GM21447 (cell line): ENCODE data around the gene ZNF423.

Experiments used
- ATAC-seq: cut with Tn5 transposase; IDR thresholded peaks from one replicate; pipeline ENCODE4 v1.9.1; 2021; ENCODE audit not compliant: unreplicated experiment

ZNF423 gene

GRCh38 chr16:49542946-49543630 is 312.8 kb downstream of the ZNF423 start:
- ATAC-seq, result no peak

- no peak for ATAC-seq
These were observed 313.5 kb downstream of the ZNF423 start for GRCh38 chr16:49542391-49542891.

GRCh38 chr16:49540836-49541235 is 315.1 kb downstream of the ZNF423 start:
- ATAC-seq, result no peak

GRCh38 chr16:49539758-49540157 is 316.2 kb downstream of the ZNF423 start:
- ATAC-seq, result no peak

GRCh38 chr16:49537924-49538459 is 317.9 kb downstream of the ZNF423 start:
- ATAC-seq, result no peak

- ATAC-seq, result no peak
These were observed 320.9 kb downstream of the ZNF423 start for GRCh38 chr16:49534901-49535610.

- no peak for ATAC-seq
These were observed 322.5 kb downstream of the ZNF423 start for GRCh38 chr16:49533422-49533821.

GRCh38 chr16:49532873-49533272 is 323.0 kb downstream of the ZNF423 start:
- ATAC-seq, result no peak

GRCh38 chr16:49531931-49532840 is 323.7 kb downstream of the ZNF423 start:
- no peak for ATAC-seq

GRCh38 chr16:49531425-49531824 is 324.5 kb downstream of the ZNF423 start:
- no peak for ATAC-seq

GRCh38 chr16:49530427-49530970 is 325.4 kb downstream of the ZNF423 start:
- no peak for ATAC-seq

- peak; percentile 74 for ATAC-seq
These were observed 326.4 kb downstream of the ZNF423 start for GRCh38 chr16:49529411-49530045.

GRCh38 chr16:49528866-49529288 is 327.0 kb downstream of the ZNF423 start:
- no peak for ATAC-seq

GRCh38 chr16:49528060-49528865 is 327.6 kb downstream of the ZNF423 start:
- no peak for ATAC-seq

- ATAC-seq, result no peak
These were observed 328.3 kb downstream of the ZNF423 start for GRCh38 chr16:49527611-49528010.

GRCh38 chr16:49526860-49527365 is 329.0 kb downstream of the ZNF423 start:
- no peak for ATAC-seq

- no peak for ATAC-seq
These were observed 331.0 kb downstream of the ZNF423 start for GRCh38 chr16:49524947-49525315.

- ATAC-seq, result no peak
These were observed 331.5 kb downstream of the ZNF423 start for GRCh38 chr16:49524216-49524946.
